Measurements from ENCODE around the gene IRGC. TPM values are rescaled to one million over a fixed set of nuclear protein-coding genes. Genes with fewer than 3 reads are reported as not detected.
A peak's percentile ranks its signal among the peaks of the same experiment; 100 is the strongest.
"Not testable (repeated sequence)": the region's sequence is repeated elsewhere in the genome, so short reads cannot be mapped to it uniquely, and the experiment has no call there.

Gene IRGC
- total and polyA plus RNA-seq, 8 donors = not detected

GRCh38 chr19:43763473-43763939, 47.6 kb downstream of the IRGC start:
- WGBS, 5 donors = 43 to 62% (median 53%) methylated on average over 3 of the region's 3 CpGs
- intact Hi-C loops (cut with DNase I; ENCODE audit: low total_unique reads) = no loop called here
- no peak for TF ChIP-seq POLR2AphosphoS5 (IDR thresholded peaks at IDR 0.05)
- no peak for TF ChIP-seq POLR2A (IDR thresholded peaks at IDR 0.05)
- TF ChIP-seq CTCF (IDR thresholded peaks at IDR 0.05) = no peak
- no peak for TF ChIP-seq EP300 (IDR thresholded peaks at IDR 0.05)

GRCh38 chr19:43764684-43765083, 48.8 kb downstream of the IRGC start:
- H3K4me3 ChIP-seq; DNase-seq; H3K36me3 ChIP-seq; H3K27me3 ChIP-seq; intact Hi-C loops (cut with DNase I; ENCODE audit: low total_unique reads); H3K9me3 ChIP-seq: not testable (repeated sequence)
- WGBS, 5 donors = 80 to 89% (median 81%) methylated on average over 8 of the region's 8 CpGs
- Histone ChIP-seq H3K4me1 (peaks cover 0 to 62% (median 19%) of the 10 kb centered on the region in 4 donors), H3K27ac (peak overlapping the region; percentile 8 to 79 (median 66))

More at GRCh38 chr19:43763473-43763939, 47.6 kb downstream of the IRGC start:
- Histone ChIP-seq H3K36me3 (peaks cover 0 to 3% (median 0%) of the 10 kb centered on the region in 4 donors), H3K4me1 (peaks cover 0 to 50% (median 17%) of the 10 kb centered on the region in 4 donors), H3K27ac (peak overlapping the region in 3 of 5 donors; percentile 38 to 55 (median 50)), H3K27me3 (no peaks in the 10 kb centered on the region), H3K4me3 (no peak overlapping the region), H3K9me3 (no peaks in the 10 kb centered on the region)
- DNase-seq = no peak

GRCh38 chr19:43765109-43765876, 49.4 kb downstream of the IRGC start:
- H3K27me3 ChIP-seq = no peaks in the 10 kb centered on the region
- no peaks in the 10 kb centered on the region for H3K9me3 ChIP-seq
- peak in 1 of 2 donors; percentile 57 for DNase-seq
- intact Hi-C loops (cut with DNase I; ENCODE audit: low total_unique reads) = no loop called here
- 49 to 72% (median 57%) methylated on average over 16 of the region's 16 CpGs for WGBS, 5 donors
- H3K27ac ChIP-seq = peak overlapping the region; percentile 32 to 79 (median 66)
- peaks cover 0 to 64% (median 19%) of the 10 kb centered on the region in 4 donors for H3K4me1 ChIP-seq
- H3K36me3 ChIP-seq = peaks cover 0 to 15% (median 6%) of the 10 kb centered on the region in 4 donors
- H3K4me3 ChIP-seq = no peak overlapping the region
- TF ChIP-seq POLR2AphosphoS5 (IDR thresholded peaks at IDR 0.05) (peak in 1 of 3 donors; percentile 65), POLR2A (IDR thresholded peaks at IDR 0.05) (no peak)

GRCh38 chr19:43766755-43767043, 50.8 kb downstream of the IRGC start:
- no peak for DNase-seq
- no peaks in the 10 kb centered on the region for H3K27me3 ChIP-seq
- peak overlapping the region in 3 of 5 donors; percentile 21 to 79 (median 77) for H3K27ac ChIP-seq
- WGBS, 5 donors = 72 to 79% (median 78%) methylated on average over 4 of the region's 4 CpGs
- H3K9me3 ChIP-seq = no peaks in the 10 kb centered on the region
- peaks cover 0 to 29% (median 13%) of the 10 kb centered on the region in 4 donors for H3K36me3 ChIP-seq
- intact Hi-C loops (cut with DNase I; ENCODE audit: low total_unique reads) = no loop called here
- TF ChIP-seq POLR2AphosphoS5 (IDR thresholded peaks at IDR 0.05) (no peak), CTCF (IDR thresholded peaks at IDR 0.05) (peak in 1 of 7 experiments; percentile 19), POLR2A (IDR thresholded peaks at IDR 0.05) (no peak), EP300 (IDR thresholded peaks at IDR 0.05) (no peak)
- H3K4me3 ChIP-seq = no peak overlapping the region
- peaks cover 0 to 64% (median 19%) of the 10 kb centered on the region in 4 donors for H3K4me1 ChIP-seq

- H3K27me3 ChIP-seq = no peaks in the 10 kb centered on the region
- H3K9me3 ChIP-seq = no peaks in the 10 kb centered on the region
- TF ChIP-seq POLR2AphosphoS5 (IDR thresholded peaks at IDR 0.05) = no peak
- TF ChIP-seq EP300 (IDR thresholded peaks at IDR 0.05) = no peak
- TF ChIP-seq CTCF (IDR thresholded peaks at IDR 0.05) = no peak
- TF ChIP-seq POLR2A (IDR thresholded peaks at IDR 0.05) = no peak
- DNase-seq = no peak
- H3K4me1 ChIP-seq = peaks cover 0 to 64% (median 19%) of the 10 kb centered on the region in 4 donors
- WGBS, 5 donors = 69 to 93% (median 85%) methylated on average over 5 to 7 of the region's 7 CpGs
- no peak overlapping the region for H3K4me3 ChIP-seq
- peak overlapping the region in 3 of 5 donors; percentile 24 to 79 (median 77) for H3K27ac ChIP-seq
- intact Hi-C loops (cut with DNase I; ENCODE audit: low total_unique reads) = no loop called here
- peaks cover 0 to 33% (median 16%) of the 10 kb centered on the region in 4 donors for H3K36me3 ChIP-seq
Measured at GRCh38 chr19:43767316-43767715, 51.4 kb downstream of the IRGC start.

Measured in stomach (tissue), 9 donors.